NT2/D1 (cell line): ENCODE measurements around the gene NTRK3.

ENCODE experiments used
- YY1 ChIP-seq: IDR thresholded peaks from 2 replicates; pipeline ENCODE4 v1.6.1; 2011; ENCODE audit not compliant: insufficient read length, insufficient read depth
- ZNF274 ChIP-seq: IDR thresholded peaks from 2 replicates; pipeline ENCODE4 v1.6.1; 2011; ENCODE audit warnings: mild to moderate bottlenecking, low read depth, low read length

DNA sequence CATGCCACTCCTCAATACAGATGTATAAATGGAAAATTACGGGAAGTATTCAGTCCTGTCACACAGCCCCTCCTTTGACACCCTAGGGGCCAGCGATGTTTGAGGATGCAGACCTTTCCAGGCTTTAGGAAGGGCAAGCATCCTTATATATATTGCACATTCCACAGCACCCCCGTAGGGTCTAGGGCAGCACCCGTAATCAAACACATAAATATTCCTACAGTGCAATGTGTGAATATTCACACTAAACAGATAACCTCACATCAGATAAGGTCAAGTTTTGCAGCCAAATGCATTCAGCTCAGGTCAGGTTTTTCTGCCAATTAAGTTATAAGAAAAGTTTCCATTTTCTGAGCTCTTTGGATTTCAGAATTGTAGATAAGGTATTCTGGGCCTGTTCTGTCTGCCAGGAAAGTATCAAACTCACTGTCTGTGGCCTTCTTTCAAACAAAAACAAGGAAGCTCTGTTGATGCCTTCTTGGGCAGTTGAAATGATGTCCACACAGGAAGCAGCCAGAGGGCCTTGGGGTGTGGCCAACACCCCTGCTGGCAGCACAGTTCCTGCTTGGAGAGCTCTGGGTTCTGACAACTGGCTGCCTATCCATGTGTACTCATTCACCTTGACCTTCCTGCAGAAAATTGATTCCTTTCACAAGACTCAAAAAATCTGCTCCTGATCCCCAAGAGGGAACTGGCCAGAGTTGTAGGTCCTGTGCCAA is 427.0 kb downstream of the NTRK3 start:
- TF ChIP-seq YY1: no peak
- TF ChIP-seq ZNF274: no peak
